KMS-11 (cell line): ENCODE results near the gene DCST2.

Experiments used
- H2AFZ ChIP-seq: fragments of 200-600 bp; sonication (generic); 2 replicates; pipeline ENCODE4 v1.6.1; 2016; ENCODE audit warnings: antibody characterized with exemption, mixed run types, low read depth
- H3K27ac ChIP-seq: fragments of 200-600 bp; sonication (generic); 2 replicates; pipeline ENCODE4 v1.6.1; 2016; ENCODE audit warnings: mild to moderate bottlenecking, mixed run types
- H3K27me3 ChIP-seq: fragments of 200-600 bp; sonication (generic); 2 replicates; pipeline ENCODE4 v1.6.1; 2017; ENCODE audit warnings: mild to moderate bottlenecking, low read depth, mixed run types, moderate library complexity; ENCODE audit not compliant: insufficient read depth
- H3K36me3 ChIP-seq: fragments of 200-600 bp; sonication (generic); 2 replicates; pipeline ENCODE4 v1.6.1; 2017; ENCODE audit warnings: mild to moderate bottlenecking, mixed run types; ENCODE audit not compliant: insufficient read depth
- H3K4me1 ChIP-seq: fragments of 200-600 bp; sonication (generic); 2 replicates; pipeline ENCODE4 v1.6.1; 2016; ENCODE audit warnings: mild to moderate bottlenecking, low read depth, mixed run types; ENCODE audit not compliant: poor library complexity, severe bottlenecking
- H3K4me2 ChIP-seq: fragments of 200-600 bp; sonication (generic); 2 replicates; pipeline ENCODE4 v1.7.0; 2016; ENCODE audit warnings: mild to moderate bottlenecking, mixed run types
- H3K4me3 ChIP-seq: fragments of 200-600 bp; sonication (generic); IDR thresholded peaks from 2 replicates; pipeline ENCODE4 v1.6.1; 2017; ENCODE audit warnings: low read depth, low read length, mixed read lengths; ENCODE audit not compliant: insufficient read depth
- H3K79me2 ChIP-seq: fragments of 200-600 bp; sonication (generic); 2 replicates; pipeline ENCODE4 v1.6.1; 2016; ENCODE audit warnings: low read depth, mixed run types; ENCODE audit not compliant: insufficient read depth
- H3K9ac ChIP-seq: fragments of 200-600 bp; sonication (generic); 2 replicates; pipeline ENCODE4 v1.6.1; 2016; ENCODE audit warnings: mild to moderate bottlenecking, mixed run types
- H4K20me1 ChIP-seq: fragments of 200-600 bp; sonication (generic); 2 replicates; pipeline ENCODE4 v1.6.1; 2016; ENCODE audit warnings: mild to moderate bottlenecking, mixed run types; ENCODE audit not compliant: insufficient read depth
- TF ChIP-seq, protein P1 (sequence below): fragments of 200-600 bp; sonication (generic); conservative IDR thresholded peaks from 2 replicates; pipeline ENCODE4 v1.6.1; 2017; ENCODE audit warnings: low read depth, mild to moderate bottlenecking, antibody characterized with exemption, low read length, moderate library complexity, mixed read lengths

Gene DCST2

DNA sequence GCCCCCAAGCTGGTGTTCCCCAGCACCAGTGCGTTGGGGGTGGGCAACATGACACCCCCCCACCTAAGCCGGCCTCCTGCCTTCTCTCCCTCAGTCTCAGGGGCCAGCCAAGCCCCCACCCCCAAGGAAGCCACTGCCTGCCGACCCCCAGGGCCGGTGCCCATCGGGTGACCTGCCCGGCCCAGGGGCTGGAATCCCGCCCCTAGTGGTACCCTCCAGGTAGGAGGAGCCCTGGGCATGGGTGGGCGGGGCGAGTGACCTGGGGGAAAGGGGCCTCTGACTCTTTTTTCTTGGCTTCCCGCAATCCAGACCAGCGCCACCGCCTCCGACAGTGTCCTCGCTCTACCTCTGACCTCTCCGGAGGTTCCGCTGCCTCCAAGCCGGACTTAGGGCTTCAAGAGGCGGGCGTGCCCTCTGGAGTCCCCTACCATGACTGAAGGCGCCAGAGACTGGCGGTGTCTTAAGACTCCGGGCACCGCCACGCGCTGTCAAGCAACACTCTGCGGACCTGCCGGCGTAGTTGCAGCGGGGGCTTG is 28.6 kb upstream of the DCST2 start:
- Histone ChIP-seq H3K27me3 (no peaks in the 10 kb centered on the region), H2AFZ (peak overlapping the region; percentile 84), H4K20me1 (no peaks in the 10 kb centered on the region), H3K4me3 (peak overlapping the region; percentile 98), H3K9ac (peak overlapping the region; percentile 17; the same call in 1 of the 2 replicates), H3K79me2 (no peaks in the 10 kb centered on the region), H3K27ac (peak overlapping the region; percentile 17; the same call in 1 of the 2 replicates), H3K4me1 (peaks cover 44% of the 10 kb centered on the region), H3K4me2 (peak overlapping the region; percentile 99), H3K36me3 (no peaks in the 10 kb centered on the region; the same call in 1 of the 2 replicates)
- TF ChIP-seq, protein P1, sequence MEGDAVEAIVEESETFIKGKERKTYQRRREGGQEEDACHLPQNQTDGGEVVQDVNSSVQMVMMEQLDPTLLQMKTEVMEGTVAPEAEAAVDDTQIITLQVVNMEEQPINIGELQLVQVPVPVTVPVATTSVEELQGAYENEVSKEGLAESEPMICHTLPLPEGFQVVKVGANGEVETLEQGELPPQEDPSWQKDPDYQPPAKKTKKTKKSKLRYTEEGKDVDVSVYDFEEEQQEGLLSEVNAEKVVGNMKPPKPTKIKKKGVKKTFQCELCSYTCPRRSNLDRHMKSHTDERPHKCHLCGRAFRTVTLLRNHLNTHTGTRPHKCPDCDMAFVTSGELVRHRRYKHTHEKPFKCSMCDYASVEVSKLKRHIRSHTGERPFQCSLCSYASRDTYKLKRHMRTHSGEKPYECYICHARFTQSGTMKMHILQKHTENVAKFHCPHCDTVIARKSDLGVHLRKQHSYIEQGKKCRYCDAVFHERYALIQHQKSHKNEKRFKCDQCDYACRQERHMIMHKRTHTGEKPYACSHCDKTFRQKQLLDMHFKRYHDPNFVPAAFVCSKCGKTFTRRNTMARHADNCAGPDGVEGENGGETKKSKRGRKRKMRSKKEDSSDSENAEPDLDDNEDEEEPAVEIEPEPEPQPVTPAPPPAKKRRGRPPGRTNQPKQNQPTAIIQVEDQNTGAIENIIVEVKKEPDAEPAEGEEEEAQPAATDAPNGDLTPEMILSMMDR, result no peak

DNA sequence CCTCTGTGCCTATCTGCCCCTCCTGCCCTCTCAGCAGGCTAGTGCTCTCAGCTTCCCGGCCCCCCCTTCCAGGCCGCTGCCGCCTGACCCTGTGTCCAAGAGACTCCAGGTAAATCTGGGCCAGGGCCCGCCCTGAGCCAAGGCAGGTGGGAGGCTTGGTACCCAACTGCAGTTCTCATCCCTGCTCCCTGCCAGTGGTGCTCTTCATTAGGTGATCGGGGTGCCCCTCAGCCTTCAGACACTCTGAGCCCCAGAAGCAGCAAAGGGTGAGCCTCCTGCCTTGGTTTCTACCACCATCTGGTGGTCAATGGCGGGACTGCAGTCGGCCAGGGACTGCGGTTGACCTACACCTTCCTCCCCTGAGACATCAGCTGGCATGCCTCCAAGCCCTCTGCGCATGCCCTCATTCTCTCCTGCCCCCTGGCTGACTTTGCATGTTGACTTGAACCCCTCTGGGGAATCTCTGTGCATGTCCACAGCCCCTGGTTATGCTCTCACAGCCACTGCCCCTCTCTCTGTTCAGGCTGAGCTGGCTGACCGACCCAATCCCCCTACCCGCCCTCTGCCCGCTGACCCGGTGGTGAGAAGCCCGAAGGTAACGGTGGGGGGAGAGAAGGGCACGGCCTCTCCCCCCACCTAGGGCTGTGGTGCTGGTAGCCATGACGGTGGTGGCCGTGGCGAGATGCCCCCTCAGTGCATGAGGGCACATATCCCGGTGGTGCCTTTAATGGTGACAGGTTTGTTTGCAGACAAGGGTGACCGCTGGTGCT is 28.0 kb upstream of the DCST2 start:
- TF ChIP-seq, protein P1, result peak; percentile 100
- Histone ChIP-seq H2AFZ (peak overlapping the region; percentile 84), H3K79me2 (no peaks in the 10 kb centered on the region), H3K9ac (peak overlapping the region; percentile 17; the same call in 1 of the 2 replicates), H3K4me3 (peak overlapping the region; percentile 98), H3K27ac (peak overlapping the region; percentile 17), H3K4me2 (peak overlapping the region; percentile 99), H3K4me1 (peaks cover 50% of the 10 kb centered on the region), H3K27me3 (no peaks in the 10 kb centered on the region), H3K36me3 (no peaks in the 10 kb centered on the region; the same call in 1 of the 2 replicates), H4K20me1 (no peaks in the 10 kb centered on the region)

DNA sequence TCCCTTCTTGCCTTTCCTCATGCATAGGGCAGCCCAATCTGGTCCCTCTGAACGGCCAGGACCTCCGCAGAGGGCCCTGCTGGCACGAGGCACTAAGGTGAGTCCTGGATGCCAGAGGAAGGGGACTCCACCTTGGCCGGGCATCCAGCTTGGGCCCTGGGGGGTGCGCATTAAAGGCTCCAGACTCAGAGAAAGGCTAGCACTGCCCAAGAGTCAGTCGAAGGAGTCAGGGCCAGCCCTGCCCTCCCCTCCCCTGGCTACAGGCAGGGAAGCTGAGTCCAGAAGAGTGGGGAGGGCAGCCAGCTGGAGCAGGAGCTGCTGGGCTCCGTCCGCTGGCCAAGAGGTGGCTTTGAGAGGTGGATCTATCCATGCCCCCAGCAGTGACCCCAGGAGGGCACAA is 27.2 kb upstream of the DCST2 start:
- Histone ChIP-seq H3K9ac (no peak overlapping the region), H3K4me1 (peaks cover 54% of the 10 kb centered on the region)

DNA sequence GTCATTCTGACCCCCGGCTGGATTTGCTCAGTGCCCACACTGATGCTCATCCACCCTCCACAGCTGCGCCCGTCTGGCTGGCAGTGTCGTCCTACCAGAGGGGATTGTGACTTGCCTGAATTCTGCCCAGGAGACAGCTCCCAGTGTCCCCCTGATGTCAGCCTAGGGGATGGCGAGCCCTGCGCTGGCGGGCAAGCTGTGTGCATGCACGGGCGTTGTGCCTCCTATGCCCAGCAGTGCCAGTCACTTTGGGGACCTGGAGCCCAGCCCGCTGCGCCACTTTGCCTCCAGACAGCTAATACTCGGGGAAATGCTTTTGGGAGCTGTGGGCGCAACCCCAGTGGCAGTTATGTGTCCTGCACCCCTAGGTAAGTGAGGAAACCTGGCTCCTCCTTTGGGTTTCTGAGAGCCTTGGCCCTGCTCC is 24.2 kb upstream of the DCST2 start:
- peak overlapping the region; percentile 5 for H3K4me2 ChIP-seq
- H3K27me3 ChIP-seq, result no peaks in the 10 kb centered on the region
- no peaks in the 10 kb centered on the region; the same call in 1 of the 2 replicates for H3K36me3 ChIP-seq
- H3K4me1 ChIP-seq, result peaks cover 43% of the 10 kb centered on the region
- no peak overlapping the region for H3K4me3 ChIP-seq
- H3K27ac ChIP-seq, result peak overlapping the region; percentile 14
- TF ChIP-seq, protein P1, result peak; percentile 70
- H2AFZ ChIP-seq, result no peak overlapping the region
- no peak overlapping the region for H3K9ac ChIP-seq
- no peaks in the 10 kb centered on the region for H4K20me1 ChIP-seq
- no peaks in the 10 kb centered on the region for H3K79me2 ChIP-seq

More for the DNA sequence above, 27.2 kb upstream of the DCST2 start:
- Histone ChIP-seq H4K20me1 (no peaks in the 10 kb centered on the region), H3K27me3 (no peaks in the 10 kb centered on the region), H3K79me2 (no peaks in the 10 kb centered on the region), H2AFZ (no peak overlapping the region), H3K4me2 (no peak overlapping the region), H3K36me3 (no peaks in the 10 kb centered on the region; the same call in 1 of the 2 replicates), H3K4me3 (no peak overlapping the region), H3K27ac (no peak overlapping the region)
- TF ChIP-seq, protein P1, result no peak
